Tongue (tissue), 2 donors: ENCODE results near the gene HOXB7. TPM values are rescaled to one million over a fixed set of nuclear protein-coding genes. Genes with fewer than 3 reads are reported as not detected.

Source experiments
- DNase-seq: peaks from one replicate; pipeline ENCODE4 v3.0.0-alpha.2; 2015
- total RNA-seq: library from RNA; depleted of rRNA; stranded (reverse); fragments of >200 nt; gene quantifications from one replicate; pipeline ENCODE4 v1.2.3, GENCODE V29; 2014

HOXB7 gene
- total RNA-seq, 1 donor from 2014 or later, result 0.51 TPM

- no peak for DNase-seq
These were observed 16.1 kb downstream of the HOXB7 start for GRCh38 chr17:48594538-48595277.

DNA sequence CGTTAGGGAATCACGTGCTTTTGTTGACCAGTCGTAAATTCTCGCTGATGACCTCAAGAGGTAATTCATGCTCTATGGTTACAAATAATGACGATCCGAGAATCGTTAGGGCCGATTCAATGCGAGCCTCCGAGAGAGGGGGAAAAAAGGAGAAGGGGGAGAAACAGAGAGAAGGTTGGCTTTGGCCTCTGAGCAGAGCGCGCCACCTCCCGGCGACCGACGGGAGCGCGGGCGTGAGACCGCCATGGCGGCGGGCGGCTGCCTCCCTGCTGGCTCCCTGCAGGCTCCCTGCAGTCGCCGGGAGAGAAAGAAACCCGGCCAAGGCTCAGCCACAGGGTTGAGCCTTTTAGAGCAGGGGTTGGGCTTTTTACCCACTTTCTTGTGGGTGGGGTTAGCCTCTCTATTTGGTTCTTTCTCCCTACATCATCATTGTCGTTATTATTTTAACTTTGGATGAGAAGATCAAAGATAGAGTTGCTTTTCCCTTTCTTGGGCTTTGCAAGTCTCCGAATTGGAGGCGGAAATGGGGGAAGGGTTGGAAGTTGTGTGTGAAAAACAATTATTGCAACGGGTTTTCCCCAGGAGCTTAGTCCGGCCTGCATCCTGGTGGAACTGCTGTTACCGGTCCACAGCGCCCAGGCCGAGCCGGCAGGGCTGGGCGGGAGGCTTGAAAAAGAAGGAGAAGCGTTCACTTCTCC lies 16.8 kb downstream of the HOXB7 start:
- DNase-seq, result peak; percentile 78

- DNase-seq, result no peak
These were observed 17.5 kb downstream of the HOXB7 start, which contains the start of gene HOXB5 for GRCh38 chr17:48593126-48593829. HOXB5 (minus strand) TSS chr17:48593779; CDS start chr17:48593682, 97 bp downstream.

DNA sequence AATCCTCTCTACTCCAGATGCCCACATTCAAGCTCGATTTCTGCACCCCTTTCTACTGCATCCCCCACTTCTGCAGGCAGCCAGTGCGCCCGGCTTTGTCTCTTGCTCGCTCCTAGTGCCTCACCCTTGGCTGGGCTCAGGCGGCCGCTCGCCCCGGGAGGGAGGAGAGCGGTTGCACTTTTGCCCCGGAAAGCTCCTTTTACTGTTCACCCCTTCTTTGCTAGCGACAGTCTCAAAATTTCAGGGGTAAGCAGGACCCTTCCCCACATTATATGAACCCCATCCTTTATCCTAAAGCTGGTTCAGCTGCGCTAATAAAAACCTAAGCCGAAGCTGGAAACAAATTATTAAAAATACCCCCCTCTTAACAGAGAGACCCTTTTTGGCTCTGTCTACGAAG lies 18.2 kb downstream of the HOXB7 start:
- DNase-seq, result no peak

GRCh38 chr17:48592057-48592514 lies 18.7 kb downstream of the HOXB7 start:
- DNase-seq, result no peak

DNA sequence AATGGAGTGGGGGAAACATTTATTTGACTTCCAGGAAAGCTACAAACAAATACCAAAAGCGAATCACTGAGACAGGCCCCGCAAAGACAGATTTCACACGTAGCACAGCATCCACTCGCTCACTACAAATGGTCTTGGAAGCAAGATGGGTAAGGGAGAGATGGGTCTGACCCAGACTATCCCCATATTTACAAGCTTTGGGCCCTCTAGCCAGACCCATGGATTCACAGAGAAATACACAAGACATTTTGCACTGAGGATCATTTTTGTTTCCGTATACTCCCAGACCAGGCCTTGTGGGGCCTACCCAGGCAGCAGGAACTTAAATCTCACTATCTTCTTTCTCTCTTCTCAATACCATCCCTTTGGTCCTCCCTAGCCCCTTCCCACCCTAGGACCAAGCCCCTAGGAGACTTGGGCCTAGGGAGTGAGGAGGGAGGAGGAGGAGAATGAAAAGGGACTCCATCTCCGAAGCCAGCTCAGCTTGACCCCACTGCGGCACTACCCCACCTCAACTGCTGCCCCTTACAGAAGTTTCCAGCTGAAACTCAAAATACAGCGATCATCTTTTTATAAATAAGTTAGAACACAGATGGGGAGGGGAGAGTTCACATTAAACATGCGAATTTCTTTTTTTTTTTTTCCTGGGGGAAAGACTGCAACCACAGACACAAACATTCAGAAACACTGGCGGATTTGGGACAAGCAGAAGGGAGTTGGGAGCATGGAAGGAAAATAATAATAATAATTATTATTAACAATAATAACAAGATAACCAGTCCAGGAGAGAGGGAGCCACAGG lies 19.4 kb downstream of the HOXB7 start:
- no peak for DNase-seq

- no peak for DNase-seq
These were observed 20.1 kb downstream of the HOXB7 start for GRCh38 chr17:48590607-48591161.

GRCh38 chr17:48589831-48590606 lies 20.8 kb downstream of the HOXB7 start, which contains the start of gene HOXB3:
HOXB3 (minus strand) TSS chr17:48590241; CDS start chr17:48552474, 37,767 bp downstream.
- no peak for DNase-seq

DNA sequence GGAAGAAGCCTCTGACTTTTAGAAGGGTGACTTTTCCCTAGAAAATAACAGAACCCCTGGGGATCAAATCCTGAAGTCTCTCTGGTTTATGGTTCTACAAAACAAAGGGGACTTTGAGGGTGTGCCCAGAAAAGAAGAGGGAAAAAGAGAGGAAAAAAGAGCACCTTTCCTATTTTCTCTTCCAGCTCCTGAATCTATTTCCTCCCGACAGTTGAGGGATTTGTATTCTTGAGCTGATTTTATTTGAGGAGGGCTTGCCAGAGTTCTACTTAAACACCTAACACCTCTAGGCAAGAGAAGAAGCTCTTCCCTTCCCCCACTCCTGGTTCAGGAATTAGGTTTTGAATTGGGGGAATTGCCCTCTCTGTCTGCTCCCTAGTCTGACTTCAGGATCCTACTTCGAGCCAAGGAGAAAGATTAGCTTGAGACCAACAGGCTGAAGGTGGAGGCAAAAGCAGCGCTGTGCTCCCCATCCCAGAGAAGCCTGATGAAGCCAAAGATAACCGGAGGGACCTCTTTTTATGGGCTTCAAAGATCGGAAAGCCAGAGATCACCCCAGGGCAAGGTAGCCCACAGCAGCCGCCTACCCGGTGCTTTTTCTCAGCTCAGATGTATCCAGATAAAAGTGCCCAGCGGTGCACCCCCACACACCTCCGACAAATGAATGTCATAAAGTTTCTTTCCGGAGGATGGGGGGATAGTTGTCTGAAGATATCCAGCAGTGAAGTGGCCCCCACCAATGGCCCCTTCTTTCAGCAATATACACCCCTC lies 21.6 kb downstream of the HOXB7 start:
- no peak for DNase-seq

- DNase-seq, result no peak
These were observed 22.3 kb downstream of the HOXB7 start for GRCh38 chr17:48588528-48588927.

DNA sequence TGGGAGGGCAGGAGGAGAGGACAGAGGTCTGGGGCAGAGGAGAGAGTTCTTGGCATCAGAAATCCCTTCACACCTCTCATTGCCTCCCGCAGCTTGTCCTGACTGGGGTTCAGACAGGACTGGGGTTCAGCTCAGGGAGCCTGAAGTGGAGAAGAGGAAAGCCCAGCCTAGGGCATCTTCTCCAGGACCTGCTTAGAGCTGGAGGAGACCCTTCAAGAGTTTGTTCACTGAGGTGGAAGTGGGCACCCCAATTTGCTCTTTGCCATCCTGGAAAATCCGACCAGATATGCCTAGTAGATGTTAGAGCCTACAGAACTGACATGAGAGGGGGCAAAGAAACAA lies 22.8 kb downstream of the HOXB7 start:
- DNase-seq, result no peak

- no peak for DNase-seq
These were observed 23.3 kb downstream of the HOXB7 start for GRCh38 chr17:48587276-48588073.

DNA sequence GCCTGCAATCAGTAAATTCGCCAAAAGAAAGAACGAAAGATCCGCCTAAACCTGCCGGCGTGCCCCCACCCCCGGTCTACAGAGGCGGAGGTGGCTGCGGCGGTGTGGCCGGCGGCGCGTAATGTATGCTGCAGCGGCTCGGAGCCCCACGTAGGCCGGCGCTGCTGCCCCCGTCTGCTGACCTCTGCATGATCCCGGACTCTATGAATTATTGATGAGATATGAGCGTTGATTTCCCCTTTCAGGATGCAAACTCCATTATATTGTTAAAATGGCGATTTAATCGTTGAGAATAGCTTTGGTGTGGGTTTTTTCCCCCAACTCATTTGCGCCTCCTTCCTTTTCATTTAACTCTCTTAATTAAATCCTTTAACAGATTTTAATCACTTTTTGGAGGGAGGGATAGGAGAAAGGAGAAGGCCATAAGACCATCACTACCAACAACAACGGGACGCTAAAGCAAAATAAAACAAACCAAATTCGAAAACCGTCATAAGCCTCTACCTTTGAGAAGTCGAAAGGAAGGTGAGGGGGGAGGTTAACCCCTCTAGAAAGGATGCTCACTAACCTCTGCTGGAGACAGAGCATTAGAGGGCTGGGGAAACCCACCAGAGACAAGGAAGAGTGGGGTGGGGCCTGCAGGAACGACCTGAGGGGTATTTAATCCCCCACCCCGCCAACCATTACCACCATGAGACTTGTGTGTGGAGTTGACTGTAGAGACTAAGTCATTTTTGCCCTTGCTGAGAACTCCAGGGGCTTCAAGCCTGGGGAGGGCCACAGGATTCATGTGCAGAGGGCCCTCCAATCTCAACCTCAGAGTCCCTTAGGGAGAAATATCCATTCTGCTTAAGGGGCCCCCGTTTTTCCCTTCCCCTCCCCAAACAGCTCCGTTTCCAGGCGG lies 24.2 kb downstream of the HOXB7 start:
- DNase-seq, result no peak

- DNase-seq, result no peak
These were observed 26.5 kb downstream of the HOXB7 start for GRCh38 chr17:48584223-48584741.

DNA sequence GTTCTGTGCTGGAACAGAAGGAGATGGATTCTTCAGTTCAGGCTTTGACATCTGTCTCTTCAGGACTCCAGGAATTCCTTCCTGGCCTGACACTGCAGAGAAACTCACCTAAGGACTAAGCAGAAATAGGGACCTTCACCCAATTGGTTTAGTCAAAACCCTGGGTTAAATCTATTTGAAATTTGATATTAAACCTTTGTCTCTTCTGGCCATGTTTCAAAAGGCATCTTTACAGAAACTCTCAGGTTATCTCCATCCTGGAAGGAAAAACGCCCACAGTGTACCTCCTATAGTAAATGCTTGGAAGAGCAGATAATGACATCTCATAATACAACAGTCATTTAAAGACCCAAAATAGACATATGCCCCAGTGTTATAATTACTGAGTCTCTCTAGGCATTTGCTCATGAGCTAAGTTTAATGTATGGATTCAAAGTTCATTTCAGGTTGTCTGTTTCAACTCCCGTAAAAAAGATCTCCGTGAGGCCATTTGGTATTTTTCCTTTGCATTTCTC lies 27.1 kb downstream of the HOXB7 start:
- DNase-seq, result no peak

DNA sequence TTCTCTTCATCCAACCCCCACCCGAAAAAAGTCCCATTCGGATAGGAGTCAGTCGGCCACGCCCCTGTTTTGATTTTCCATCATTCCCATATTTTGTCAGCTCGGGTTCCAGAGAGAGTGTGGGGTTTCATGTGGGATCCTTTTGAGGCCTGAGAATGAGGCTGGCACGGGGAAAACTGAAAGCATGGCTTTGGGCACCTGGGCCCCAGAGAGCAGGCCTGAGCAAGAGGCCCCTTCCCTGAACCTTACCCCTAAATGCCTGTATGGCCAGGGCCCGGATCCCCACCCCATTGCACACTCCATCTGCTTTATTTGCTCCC lies 28.1 kb downstream of the HOXB7 start:
- no peak for DNase-seq

DNA sequence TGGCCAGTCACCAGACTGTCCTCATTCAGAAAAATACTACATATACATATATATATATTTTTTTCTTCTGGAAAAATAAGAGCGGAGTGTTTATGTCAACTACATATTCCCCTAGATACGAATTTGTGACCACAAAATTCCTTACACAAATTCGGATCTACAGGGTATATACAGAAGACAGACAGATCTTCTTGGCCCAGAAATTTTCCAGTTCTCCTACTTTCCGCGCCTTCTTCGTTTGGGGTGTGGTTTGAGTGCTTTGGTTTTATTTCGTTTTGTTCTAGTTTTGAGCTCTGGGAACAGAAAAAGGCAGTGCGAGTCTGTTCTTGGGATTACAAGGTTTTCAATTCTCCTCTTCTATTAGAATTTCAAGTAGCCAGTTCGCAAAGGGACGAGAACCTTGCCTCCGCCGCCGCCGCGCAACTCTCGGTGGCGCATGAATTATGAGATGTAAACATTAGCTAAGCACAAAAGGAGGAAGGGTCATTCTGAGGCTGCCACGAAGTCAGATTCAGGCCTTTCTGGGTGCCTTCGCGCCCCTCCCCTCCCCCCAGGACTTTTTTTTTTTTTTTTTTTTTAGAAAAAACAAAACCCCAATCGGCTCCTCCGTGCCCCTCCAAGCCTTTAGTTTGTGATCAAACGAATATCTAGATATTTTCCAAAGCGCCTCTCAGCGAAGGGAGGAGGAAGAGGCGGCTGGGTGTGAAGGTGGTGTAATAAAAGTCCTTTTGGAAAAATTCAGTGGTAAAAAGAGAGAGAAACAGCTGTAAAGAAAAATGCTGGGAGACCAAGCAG lies 30.9 kb downstream of the HOXB7 start:
- no peak for DNase-seq
